Activated CD4-positive, CD25-positive, alpha-beta regulatory T cell (primary cell): ENCODE results near the gene RDH5.

Source experiments
- DNase-seq, 4 experiments: peaks; one replicate each; lab custom pipeline; 2025; lab: John Stamatoyannopoulos, UW

RDH5 gene

GRCh38 chr12:55720071-55720564 is at the start of gene RDH5:
TSS of gene RDH5 (plus strand) at chr12:55720393. CDS start at chr12:55721185, 792 bp downstream.
- no peak for DNase-seq

GRCh38 chr12:55671746-55672145 is 48.4 kb upstream of the RDH5 start:
- DNase-seq: no peak

- no peak for DNase-seq
Observed at GRCh38 chr12:55673638-55674037, 46.6 kb upstream of the RDH5 start.

- no peak for DNase-seq
Observed at GRCh38 chr12:55675666-55676065, 44.5 kb upstream of the RDH5 start.

- no peak for DNase-seq
Observed at GRCh38 chr12:55676707-55677106, 43.5 kb upstream of the RDH5 start.

- no peak for DNase-seq
Observed at GRCh38 chr12:55679691-55680090, 40.5 kb upstream of the RDH5 start.

GRCh38 chr12:55681142-55682077 is 38.8 kb upstream of the RDH5 start:
- no peak for DNase-seq

- no peak for DNase-seq
Observed at GRCh38 chr12:55682087-55682796, 38.0 kb upstream of the RDH5 start.

GRCh38 chr12:55683676-55684075 is 36.5 kb upstream of the RDH5 start:
- DNase-seq: no peak

GRCh38 chr12:55684761-55685370 is 35.3 kb upstream of the RDH5 start:
- no peak for DNase-seq

GRCh38 chr12:55685671-55686070 is 34.5 kb upstream of the RDH5 start:
- no peak for DNase-seq

- DNase-seq: no peak
Observed at GRCh38 chr12:55686366-55687010, 33.7 kb upstream of the RDH5 start.

GRCh38 chr12:55687746-55688145 is 32.4 kb upstream of the RDH5 start:
- DNase-seq: no peak

GRCh38 chr12:55688716-55689655 is 31.2 kb upstream of the RDH5 start:
- no peak for DNase-seq

- no peak for DNase-seq
Observed at GRCh38 chr12:55692631-55693322, 27.4 kb upstream of the RDH5 start.

- no peak for DNase-seq
Observed at GRCh38 chr12:55693323-55694187, 26.6 kb upstream of the RDH5 start.

GRCh38 chr12:55694188-55694515 is 26.0 kb upstream of the RDH5 start:
- no peak for DNase-seq

GRCh38 chr12:55694651-55695050 is 25.5 kb upstream of the RDH5 start:
- no peak for DNase-seq

- DNase-seq: no peak
Observed at GRCh38 chr12:55695349-55695748, 24.8 kb upstream of the RDH5 start.
